Measurements from ENCODE around the gene PLA2G4F. TPM values are rescaled to one million over a fixed set of nuclear protein-coding genes. Genes with fewer than 3 reads are reported as not detected.

Gene PLA2G4F
- total RNA-seq, 2 experiments from 2014 or later = not detected

DNA sequence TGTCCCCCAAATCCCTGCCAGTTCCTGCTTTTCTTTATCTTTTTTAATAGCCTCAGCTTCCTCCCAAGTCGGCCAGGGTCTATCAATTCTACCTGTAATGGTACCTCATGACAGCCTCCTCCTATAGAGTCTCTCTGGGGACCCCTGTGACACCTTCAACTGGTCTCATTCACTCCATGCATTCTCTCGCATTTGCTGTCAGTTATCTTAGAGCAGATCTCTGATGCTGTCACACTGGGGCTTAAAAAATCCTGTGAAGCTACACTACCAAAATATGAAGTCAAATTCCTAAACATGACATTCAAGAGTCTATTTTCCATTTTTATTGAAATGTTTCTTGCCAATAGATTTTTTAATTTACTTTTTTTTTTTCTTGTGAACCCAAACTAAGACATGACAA, 46.2 kb upstream of the PLA2G4F start:
- no TSS peak for BruUV-seq (replicated peaks)
- POLR2A ChIA-PET = no interaction called here
- Histone ChIP-seq H3K9me2 (ENCODE audit: insufficient read depth, low read length) (no peaks in the 10 kb centered on the region), H3K27ac (ENCODE audit: low read depth, low read length, poor library complexity, severe bottlenecking) (no peak overlapping the region), H3K4me1 (ENCODE audit: insufficient read depth, low read length, poor library complexity, severe bottlenecking) (peaks cover 11% of the 10 kb centered on the region), H3K36me3 (ENCODE audit: insufficient read depth, low read length) (peaks cover 14% of the 10 kb centered on the region; the same call in 1 of the 2 replicates), H3K9me3 (ENCODE audit: low read length) (no peaks in the 10 kb centered on the region), H3K4me2 (ENCODE audit: low read length) (no peak overlapping the region), H3K4me3 (ENCODE audit: low read depth, low read length, poor library complexity, severe bottlenecking) (no peak overlapping the region), H4K20me1 (ENCODE audit: insufficient read depth, low read length) (no peaks in the 10 kb centered on the region), H3K79me2 (ENCODE audit: insufficient read depth, low read depth, low read length) (peaks cover 10% of the 10 kb centered on the region; the same call in 1 of the 2 replicates), H2AFZ (ENCODE audit: low read length) (no peak overlapping the region)
- intact Hi-C loops (cut with micrococcal nuclease; ENCODE audit: unreplicated experiment) = loop anchor here (10.0 kb wide), 1 partner anchor 272 kb away; no protein-coding TSS in a partner anchor
- TF ChIP-seq, protein P1, sequence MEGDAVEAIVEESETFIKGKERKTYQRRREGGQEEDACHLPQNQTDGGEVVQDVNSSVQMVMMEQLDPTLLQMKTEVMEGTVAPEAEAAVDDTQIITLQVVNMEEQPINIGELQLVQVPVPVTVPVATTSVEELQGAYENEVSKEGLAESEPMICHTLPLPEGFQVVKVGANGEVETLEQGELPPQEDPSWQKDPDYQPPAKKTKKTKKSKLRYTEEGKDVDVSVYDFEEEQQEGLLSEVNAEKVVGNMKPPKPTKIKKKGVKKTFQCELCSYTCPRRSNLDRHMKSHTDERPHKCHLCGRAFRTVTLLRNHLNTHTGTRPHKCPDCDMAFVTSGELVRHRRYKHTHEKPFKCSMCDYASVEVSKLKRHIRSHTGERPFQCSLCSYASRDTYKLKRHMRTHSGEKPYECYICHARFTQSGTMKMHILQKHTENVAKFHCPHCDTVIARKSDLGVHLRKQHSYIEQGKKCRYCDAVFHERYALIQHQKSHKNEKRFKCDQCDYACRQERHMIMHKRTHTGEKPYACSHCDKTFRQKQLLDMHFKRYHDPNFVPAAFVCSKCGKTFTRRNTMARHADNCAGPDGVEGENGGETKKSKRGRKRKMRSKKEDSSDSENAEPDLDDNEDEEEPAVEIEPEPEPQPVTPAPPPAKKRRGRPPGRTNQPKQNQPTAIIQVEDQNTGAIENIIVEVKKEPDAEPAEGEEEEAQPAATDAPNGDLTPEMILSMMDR (conservative IDR thresholded peaks at IDR 0.05; ENCODE audit: low read length) = no peak
- TF ChIP-seq EZH2phosphoT487 (IDR thresholded peaks at IDR 0.05; ENCODE audit: borderline replicate concordance, low read depth, low read length) = no peak
- CTCF ChIA-PET (ENCODE audit: unreplicated experiment) = no interaction called here
- no peak for DNase-seq (ENCODE audit: low spot score)

DNA sequence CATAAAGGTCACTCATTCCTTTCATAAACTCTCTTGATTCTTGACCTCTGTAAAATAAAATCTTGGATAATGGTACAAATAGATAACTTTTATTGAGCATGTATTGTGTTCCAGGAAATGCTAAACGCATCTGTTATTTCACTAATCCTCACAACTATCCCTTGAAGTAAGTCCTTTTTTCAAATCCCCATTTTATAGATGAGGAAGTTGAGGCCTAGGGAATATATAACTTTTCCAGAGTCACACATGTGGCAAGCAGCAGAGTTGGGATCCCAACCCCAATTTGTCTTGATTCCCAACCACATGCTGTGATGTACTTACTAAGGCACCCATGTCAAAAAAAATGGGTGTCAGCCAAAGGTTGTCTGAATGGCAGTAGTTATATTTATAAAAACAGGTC, 45.4 kb upstream of the PLA2G4F start:
- DNase-seq (ENCODE audit: low spot score) = no peak
- Histone ChIP-seq H4K20me1 (ENCODE audit: insufficient read depth, low read length) (no peaks in the 10 kb centered on the region), H3K9me3 (ENCODE audit: low read length) (no peaks in the 10 kb centered on the region), H3K27ac (ENCODE audit: low read depth, low read length, poor library complexity, severe bottlenecking) (no peak overlapping the region), H3K4me2 (ENCODE audit: low read length) (no peak overlapping the region), H2AFZ (ENCODE audit: low read length) (no peak overlapping the region), H3K36me3 (ENCODE audit: insufficient read depth, low read length) (peaks cover 19% of the 10 kb centered on the region), H3K4me3 (ENCODE audit: low read depth, low read length, poor library complexity, severe bottlenecking) (no peak overlapping the region), H3K4me1 (ENCODE audit: insufficient read depth, low read length, poor library complexity, severe bottlenecking) (peaks cover 5% of the 10 kb centered on the region), H3K9me2 (ENCODE audit: insufficient read depth, low read length) (no peaks in the 10 kb centered on the region), H3K79me2 (ENCODE audit: insufficient read depth, low read depth, low read length) (peaks cover 1% of the 10 kb centered on the region; the same call in 1 of the 2 replicates)
- TF ChIP-seq EZH2phosphoT487 (IDR thresholded peaks at IDR 0.05; ENCODE audit: borderline replicate concordance, low read depth, low read length) = no peak
- TF ChIP-seq, protein P1 (conservative IDR thresholded peaks at IDR 0.05; ENCODE audit: low read length) = no peak
- no TSS peak for BruUV-seq (replicated peaks)
- ChIA-PET CTCF (ENCODE audit: unreplicated experiment) (no interaction called here), POLR2A (no interaction called here)
- intact Hi-C loops (cut with micrococcal nuclease; ENCODE audit: unreplicated experiment) = loop anchor here (10.0 kb wide), 1 partner anchor 273 kb away; no protein-coding TSS in a partner anchor

DNA sequence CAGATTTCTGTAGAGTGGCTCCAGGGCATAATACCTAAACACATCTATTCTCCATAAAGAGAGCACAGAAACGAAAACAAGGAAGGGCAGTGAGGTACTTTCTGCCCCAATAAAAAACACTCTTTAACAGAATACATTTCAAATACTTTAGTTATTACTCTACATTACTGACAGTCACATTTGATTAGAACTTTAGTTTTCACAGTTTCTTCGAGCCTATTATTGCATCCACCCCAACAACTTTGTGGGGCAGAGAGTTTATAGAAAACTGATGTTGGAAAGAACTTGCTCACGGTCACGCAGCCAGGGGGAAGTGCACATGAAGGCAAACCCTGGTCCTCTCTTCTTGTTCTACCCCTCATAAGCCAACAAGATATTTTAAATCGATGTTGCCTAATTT, 42.7 kb upstream of the PLA2G4F start:
- no peak overlapping the region for H3K27ac ChIP-seq (ENCODE audit: low read depth, low read length, poor library complexity, severe bottlenecking)
- DNase-seq (ENCODE audit: low spot score) = no peak
- intact Hi-C loops (cut with micrococcal nuclease; ENCODE audit: unreplicated experiment) = loop anchor here (1.0 kb wide), 1 partner anchor 34 kb away; no protein-coding TSS in a partner anchor
- H3K4me1 ChIP-seq (ENCODE audit: insufficient read depth, low read length, poor library complexity, severe bottlenecking) = no peaks in the 10 kb centered on the region
- H2AFZ ChIP-seq (ENCODE audit: low read length) = no peak overlapping the region
- H3K9me3 ChIP-seq (ENCODE audit: low read length) = no peaks in the 10 kb centered on the region
- no peak for TF ChIP-seq EZH2phosphoT487 (IDR thresholded peaks at IDR 0.05; ENCODE audit: borderline replicate concordance, low read depth, low read length)
- TF ChIP-seq, protein P1 (conservative IDR thresholded peaks at IDR 0.05; ENCODE audit: low read length) = no peak
- H3K4me3 ChIP-seq (ENCODE audit: low read depth, low read length, poor library complexity, severe bottlenecking) = no peak overlapping the region
- POLR2A ChIA-PET = interaction anchor here (0.6 to 1.6 kb wide), 2 partner anchors 16 to 534 kb away, joined by 3 read pairs; no protein-coding TSS in a partner anchor
- BruUV-seq (replicated peaks) = TSS peak; percentile 10
- H4K20me1 ChIP-seq (ENCODE audit: insufficient read depth, low read length) = no peaks in the 10 kb centered on the region
- no peaks in the 10 kb centered on the region for H3K9me2 ChIP-seq (ENCODE audit: insufficient read depth, low read length)
- no peak overlapping the region for H3K4me2 ChIP-seq (ENCODE audit: low read length)
- CTCF ChIA-PET (ENCODE audit: unreplicated experiment) = no interaction called here
- H3K36me3 ChIP-seq (ENCODE audit: insufficient read depth, low read length) = peaks cover 27% of the 10 kb centered on the region
- H3K79me2 ChIP-seq (ENCODE audit: insufficient read depth, low read depth, low read length) = no peaks in the 10 kb centered on the region

Data from OCI-LY7 (cell line).